ENCODE measurements around the gene BST2.

- TF ChIP-seq CTCF (IDR thresholded peaks at IDR 0.05 in 2 of 3, conservative IDR thresholded peaks at IDR 0.05 in 1 of 3; ENCODE audit: insufficient read depth in 2 of 3, low read depth in 1 of 3, low read length in 3 of 3) (peak; percentile 89 to 97 (median 95)), BRF1 (IDR thresholded peaks at IDR 0.05; ENCODE audit: borderline replicate concordance, extremely low read depth, insufficient read length) (no peak), KAT7 (CRISPR knock-in tag; IDR thresholded peaks at IDR 0.05; ENCODE audit: borderline replicate concordance) (no peak), SIN3A (IDR thresholded peaks at IDR 0.05; ENCODE audit: borderline replicate concordance in 2 of 2, control insufficient read depth in 1 of 2, low read depth in 2 of 2, low read length in 2 of 2) (no peak), RBFOX2 (IDR thresholded peaks at IDR 0.05; ENCODE audit: low read depth, low read length) (no peak), NFRKB (IDR thresholded peaks at IDR 0.05; ENCODE audit: low read depth) (no peak)
Measured at GRCh38 chr19:17385878-17386611, 19.4 kb downstream of the BST2 start.
